MM.1S (cell line): ENCODE measurements around the gene CCSER1.

Experiments used
- DNase-seq: peaks from one replicate; pipeline ENCODE4 v3.0.0-alpha.2; 2015
- H2AFZ ChIP-seq: fragments of 300-600 bp; sonication (generic); 2 replicates; pipeline ENCODE4 v1.6.0; 2016; ENCODE audit warnings: antibody characterized with exemption, low read length
- H3F3A ChIP-seq: fragments of 300-600 bp; sonication (generic); 2 replicates; pipeline ENCODE4 v1.6.1; 2016; ENCODE audit warnings: mild to moderate bottlenecking, antibody characterized with exemption, low read length, moderate library complexity, mixed read lengths; ENCODE audit not compliant: insufficient read depth
- H3K27ac ChIP-seq: fragments of 300-600 bp; sonication (generic); 2 replicates; pipeline ENCODE4 v1.5.1; 2016; ENCODE audit warnings: mild to moderate bottlenecking, low read length
- H3K27me3 ChIP-seq: fragments of 300-600 bp; sonication (generic); replicated peaks from 2 replicates; pipeline ENCODE4 v1.6.0; 2016; ENCODE audit warnings: low read length; ENCODE audit not compliant: insufficient read depth
- H3K36me3 ChIP-seq: fragments of 300-600 bp; sonication (generic); replicated peaks from 2 replicates; pipeline ENCODE4 v1.6.1; 2016; ENCODE audit warnings: mild to moderate bottlenecking, low read length, mixed read lengths; ENCODE audit not compliant: insufficient read depth
- H3K4me1 ChIP-seq: fragments of 300-600 bp; sonication (generic); 2 replicates; pipeline ENCODE4 v1.6.1; 2016; ENCODE audit warnings: low read length, mixed read lengths
- H3K4me2 ChIP-seq: fragments of 300-600 bp; sonication (generic); 2 replicates; pipeline ENCODE4 v1.6.0; 2016; ENCODE audit warnings: low read depth, low read length
- H3K4me3 ChIP-seq: fragments of 300-600 bp; sonication (generic); 2 replicates; pipeline ENCODE4 v1.5.1; 2016; ENCODE audit warnings: low read length, mixed read lengths
- H3K79me2 ChIP-seq: fragments of 300-600 bp; sonication (generic); 2 replicates; pipeline ENCODE4 v1.6.1; 2016; ENCODE audit warnings: mixed run types, low read length, mixed read lengths
- H3K9ac ChIP-seq: fragments of 300-600 bp; sonication (generic); 2 replicates; pipeline ENCODE4 v1.6.1; 2016; ENCODE audit warnings: low read length, mixed read lengths
- H3K9me2 ChIP-seq: fragments of 300-600 bp; sonication (generic); replicated peaks from 2 replicates; pipeline ENCODE4 v1.6.1; 2016; ENCODE audit warnings: mild to moderate bottlenecking, low read length, mixed read lengths; ENCODE audit not compliant: insufficient read depth
- H3K9me3 ChIP-seq: fragments of 300-600 bp; sonication (generic); replicated peaks from 2 replicates; pipeline ENCODE4 v1.6.1; 2016; ENCODE audit warnings: mild to moderate bottlenecking, low read length, mixed read lengths; ENCODE audit not compliant: insufficient read depth
- H4K20me1 ChIP-seq: fragments of 300-600 bp; sonication (generic); 2 replicates; pipeline ENCODE4 v1.6.1; 2016; ENCODE audit warnings: mild to moderate bottlenecking, low read length, moderate library complexity, mixed read lengths; ENCODE audit not compliant: insufficient read depth
- CTCF ChIP-seq: fragments of 300-600 bp; sonication (generic); IDR thresholded peaks from 2 replicates; pipeline ENCODE4 v1.5.1; 2016; ENCODE audit warnings: antibody characterized with exemption, low read length, mixed read lengths
- EZH2 ChIP-seq: fragments of 300-600 bp; sonication (generic); optimal IDR thresholded peaks from 2 replicates; pipeline ENCODE3; 2017; ENCODE audit warnings: low read depth, mild to moderate bottlenecking, antibody characterized with exemption, low read length, mixed read lengths
- EZH2phosphoT487 ChIP-seq: fragments of 300-600 bp; sonication (generic); IDR thresholded peaks from 2 replicates; pipeline ENCODE4 v1.6.1; 2018; ENCODE audit warnings: antibody characterized with exemption, low read length

Gene CCSER1

DNA sequence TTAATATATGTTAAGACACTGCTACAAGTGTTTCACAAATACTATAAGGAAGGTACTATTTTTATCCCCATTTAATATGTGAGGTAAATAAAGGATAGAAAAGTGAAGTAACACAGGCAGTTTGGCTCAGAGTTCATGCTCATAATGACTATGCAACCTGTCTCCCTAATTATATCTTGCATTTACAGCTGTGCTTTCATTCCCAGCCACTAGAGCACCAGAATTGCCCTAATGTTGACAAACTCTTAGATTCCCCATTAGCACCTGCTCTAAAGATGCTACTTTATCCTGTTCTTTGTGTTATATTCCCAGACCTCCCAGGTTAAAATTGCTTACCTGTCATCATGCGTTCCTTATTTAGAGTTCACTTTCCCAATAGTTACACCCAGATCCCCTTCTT is 833.6 kb downstream of the CCSER1 start:
- H3K4me2 ChIP-seq = no peak overlapping the region
- no peaks in the 10 kb centered on the region for H3K27me3 ChIP-seq
- no peaks in the 10 kb centered on the region for H3F3A ChIP-seq
- H3K4me1 ChIP-seq = no peaks in the 10 kb centered on the region
- H3K9me2 ChIP-seq = no peaks in the 10 kb centered on the region
- no peak overlapping the region for H3K9ac ChIP-seq
- DNase-seq = no peak
- H3K27ac ChIP-seq = no peak overlapping the region
- no peak overlapping the region for H2AFZ ChIP-seq
- TF ChIP-seq EZH2 (no peak), CTCF (0 out of 2 replicates have a peak, but pooled peaks have one; percentile 6), EZH2phosphoT487 (no peak)
- no peaks in the 10 kb centered on the region for H4K20me1 ChIP-seq
- H3K9me3 ChIP-seq = no peaks in the 10 kb centered on the region
- H3K79me2 ChIP-seq = no peaks in the 10 kb centered on the region
- no peaks in the 10 kb centered on the region for H3K36me3 ChIP-seq
- H3K4me3 ChIP-seq = no peak overlapping the region

GRCh38 chr4:90970021-90970420 is 842.8 kb downstream of the CCSER1 start:
- H3F3A ChIP-seq = no peaks in the 10 kb centered on the region
- H3K4me3 ChIP-seq = no peak overlapping the region
- H4K20me1 ChIP-seq = no peaks in the 10 kb centered on the region
- H3K4me2 ChIP-seq = no peak overlapping the region
- no peak for TF ChIP-seq CTCF
- TF ChIP-seq EZH2 = no peak
- no peak for TF ChIP-seq EZH2phosphoT487
- DNase-seq = no peak
- no peak overlapping the region for H3K9ac ChIP-seq
- H3K27me3 ChIP-seq = no peaks in the 10 kb centered on the region
- no peaks in the 10 kb centered on the region for H3K79me2 ChIP-seq
- H3K9me3 ChIP-seq = no peaks in the 10 kb centered on the region
- no peaks in the 10 kb centered on the region for H3K9me2 ChIP-seq
- no peak overlapping the region for H3K27ac ChIP-seq
- H3K4me1 ChIP-seq = no peaks in the 10 kb centered on the region
- H2AFZ ChIP-seq = no peak overlapping the region
- no peaks in the 10 kb centered on the region for H3K36me3 ChIP-seq

GRCh38 chr4:90977726-90978125 is 850.5 kb downstream of the CCSER1 start:
- Histone ChIP-seq H3K4me1 (no peaks in the 10 kb centered on the region), H3K4me2 (no peak overlapping the region), H3K4me3 (no peak overlapping the region), H3K27ac (no peak overlapping the region), H3K27me3 (no peaks in the 10 kb centered on the region), H3K36me3 (no peaks in the 10 kb centered on the region), H2AFZ (no peak overlapping the region), H3K9me2 (no peaks in the 10 kb centered on the region), H4K20me1 (no peaks in the 10 kb centered on the region), H3K9ac (no peak overlapping the region), H3K79me2 (no peaks in the 10 kb centered on the region), H3F3A (no peaks in the 10 kb centered on the region), H3K9me3 (no peaks in the 10 kb centered on the region)
- no peak for TF ChIP-seq CTCF
- no peak for TF ChIP-seq EZH2
- no peak for TF ChIP-seq EZH2phosphoT487
- DNase-seq = no peak
